GM10266 (cell line): ENCODE measurements around the gene GCC2.
"Not testable (repeated sequence)": the region's sequence is repeated elsewhere in the genome, so short reads cannot be mapped to it uniquely, and the experiment has no call there.

Source experiments
- DNase-seq: peaks from one replicate; pipeline ENCODE4 v3.0.0; 2012; ENCODE audit errors: extremely low spot score
- CTCF ChIP-seq: IDR thresholded peaks from 2 replicates; pipeline ENCODE4 v1.5.1; 2012; ENCODE audit warnings: mild to moderate bottlenecking, low read depth; ENCODE audit not compliant: control insufficient read depth, insufficient read depth; ENCODE audit errors: missing control alignments

The GCC2 gene

GRCh38 chr2:108444941-108445840, 3.8 kb upstream of the GCC2 start:
- TF ChIP-seq CTCF: no peak
- no peak for DNase-seq

- DNase-seq: no peak
- no peak for TF ChIP-seq CTCF
These were observed 2.3 kb upstream of the GCC2 start for GRCh38 chr2:108446703-108447102.

GRCh38 chr2:108447947-108448677, 894 bp upstream of the GCC2 start:
- DNase-seq: peak; percentile 4
- TF ChIP-seq CTCF: no peak

- no peak for DNase-seq
- no peak for TF ChIP-seq CTCF
These were observed 564 bp downstream of the GCC2 start for GRCh38 chr2:108449410-108450130.

DNA sequence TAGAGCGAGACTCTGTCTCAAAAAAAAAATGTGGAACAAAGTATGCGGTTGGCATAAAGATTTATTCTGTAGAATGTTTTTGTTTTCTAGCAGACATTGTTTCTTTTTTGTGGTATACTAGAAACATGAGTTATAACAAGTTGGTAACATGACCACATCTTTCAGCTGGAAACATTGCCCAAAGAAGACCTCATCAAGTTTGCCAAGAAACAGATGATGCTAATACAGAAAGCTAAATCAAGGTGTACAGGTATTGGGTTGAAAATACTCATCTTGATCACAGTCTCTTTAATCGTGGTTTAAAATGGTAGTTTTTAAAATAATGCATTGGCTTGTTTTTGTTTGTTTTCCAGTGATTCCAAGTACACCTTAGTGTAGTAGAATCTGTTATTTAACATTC, 1.9 kb downstream of the GCC2 start:
- no peak for DNase-seq
- TF ChIP-seq CTCF: no peak

DNA sequence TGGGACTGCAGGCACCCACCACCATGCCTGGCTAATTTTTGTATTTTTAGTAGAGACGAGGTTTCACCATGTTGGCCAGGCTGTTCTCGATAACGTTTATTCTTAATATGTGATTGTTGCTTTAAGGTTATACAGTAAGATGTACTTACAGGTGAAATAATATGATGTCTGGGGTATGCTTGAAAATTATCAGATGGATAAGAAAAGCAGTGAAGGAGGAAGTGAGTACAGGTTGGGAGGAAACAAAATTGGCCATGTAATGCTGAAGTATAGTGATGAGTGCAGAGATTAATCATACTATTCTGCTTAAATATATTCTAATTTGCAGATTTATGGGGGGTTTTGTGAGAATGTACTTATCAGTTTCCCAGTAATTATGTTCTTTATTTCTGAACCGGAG, 3.0 kb downstream of the GCC2 start:
- DNase-seq: no peak
- no peak for TF ChIP-seq CTCF

DNA sequence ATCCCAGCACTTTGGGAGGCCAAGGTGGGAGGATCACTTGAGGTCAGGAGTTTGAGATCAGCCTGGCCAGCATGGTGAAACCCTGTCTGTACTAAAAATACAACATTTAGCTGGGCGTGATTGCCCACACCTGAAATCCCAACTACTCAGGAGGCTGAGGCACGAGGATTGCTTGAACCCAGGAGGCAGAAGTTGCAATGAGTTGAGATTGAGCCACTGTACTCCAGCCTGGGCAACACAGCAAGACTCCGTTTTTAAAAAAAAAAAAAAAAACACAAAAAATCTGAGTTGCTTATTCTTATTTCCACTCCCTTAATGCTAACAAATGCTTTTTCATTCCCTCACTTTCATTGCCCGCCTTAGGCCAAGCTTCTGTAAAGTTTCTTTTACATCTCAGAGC, 4.5 kb downstream of the GCC2 start:
- DNase-seq: not testable (repeated sequence)
